GM12892 (cell line): ENCODE results near the gene BAIAP3.

Experiments used
- POLR2A ChIP-seq: IDR thresholded peaks from 2 replicates; pipeline ENCODE4 v1.6.1; 2011; ENCODE audit warnings: low read depth, low read length, control low read depth
- POLR2AphosphoS5 ChIP-seq: IDR thresholded peaks from 2 replicates; pipeline ENCODE4 v1.6.1; 2011; ENCODE audit warnings: low read depth, low read length, control low read depth
- TAF1 ChIP-seq: IDR thresholded peaks from 2 replicates; pipeline ENCODE4 v1.6.1; 2011; ENCODE audit warnings: low read depth, mild to moderate bottlenecking, control low read depth, low read length, borderline replicate concordance

GRCh38 chr16:1345651-1346421 lies 12.4 kb downstream of the BAIAP3 start:
- TF ChIP-seq POLR2AphosphoS5 (no peak), POLR2A (no peak), TAF1 (no peak)
